ENCODE data around the gene GPD2.

GPD2 gene

DNA sequence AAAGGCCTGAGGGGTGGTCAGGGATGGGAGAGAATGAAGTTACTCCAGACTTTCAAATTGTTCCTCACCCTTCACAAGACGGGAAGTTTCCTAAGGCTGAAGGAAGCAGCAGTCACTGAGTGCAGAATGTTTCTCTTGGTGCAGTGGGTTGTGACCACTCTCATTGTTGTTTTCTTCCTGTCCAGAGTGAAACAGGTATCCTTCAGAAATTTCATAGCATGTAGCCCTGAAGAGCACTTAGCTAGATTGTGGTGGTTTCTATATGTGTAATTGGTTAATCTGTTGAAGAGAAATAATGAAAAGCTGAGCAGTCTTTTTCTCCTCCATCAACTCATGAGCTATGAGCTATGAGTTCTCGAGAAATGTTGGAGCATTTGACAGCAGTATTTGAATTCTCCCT, 96.8 kb downstream of the GPD2 start:
- DNase-seq (ENCODE audit: low read depth) = no peak

DNA sequence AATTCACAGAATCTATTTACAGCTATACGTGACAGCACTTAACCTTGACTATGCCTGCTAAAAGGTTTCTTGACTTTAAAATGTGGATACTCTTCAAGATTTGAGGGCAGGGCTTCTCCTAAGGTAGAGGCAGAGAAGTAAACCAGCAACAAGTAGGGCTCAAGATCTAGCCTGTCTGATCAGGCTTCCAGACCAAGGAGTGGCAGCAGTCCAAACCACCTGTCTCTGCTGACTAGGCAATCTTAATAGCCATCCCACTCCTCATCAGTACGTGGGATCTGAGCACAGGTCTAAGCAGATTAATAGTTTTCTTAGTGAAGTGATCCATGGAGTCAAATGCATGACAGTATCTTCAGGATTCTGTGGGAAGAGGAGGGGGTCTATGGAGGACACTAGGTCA, 100.4 kb downstream of the GPD2 start:
- DNase-seq (ENCODE audit: low read depth) = no peak

DNA sequence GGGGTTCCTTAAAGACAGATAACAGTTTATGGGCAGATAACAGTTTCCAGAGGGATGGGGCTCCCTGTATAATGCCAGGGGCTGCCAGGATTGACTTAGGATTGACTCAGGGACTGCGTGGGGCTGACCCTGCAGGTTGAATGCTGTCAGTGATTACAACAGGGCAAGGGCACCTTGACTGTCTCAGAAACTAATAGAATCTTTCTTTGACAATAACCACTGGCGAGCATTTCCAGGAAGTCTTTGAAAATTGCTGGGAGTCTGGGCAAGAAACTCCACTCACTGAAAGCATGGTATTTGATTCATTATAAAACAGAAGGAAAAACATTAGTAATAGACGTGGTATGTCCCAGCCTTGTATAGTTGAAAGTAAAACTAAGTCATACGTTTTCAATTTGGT, 101.0 kb downstream of the GPD2 start:
- DNase-seq (ENCODE audit: low read depth) = no peak

DNA sequence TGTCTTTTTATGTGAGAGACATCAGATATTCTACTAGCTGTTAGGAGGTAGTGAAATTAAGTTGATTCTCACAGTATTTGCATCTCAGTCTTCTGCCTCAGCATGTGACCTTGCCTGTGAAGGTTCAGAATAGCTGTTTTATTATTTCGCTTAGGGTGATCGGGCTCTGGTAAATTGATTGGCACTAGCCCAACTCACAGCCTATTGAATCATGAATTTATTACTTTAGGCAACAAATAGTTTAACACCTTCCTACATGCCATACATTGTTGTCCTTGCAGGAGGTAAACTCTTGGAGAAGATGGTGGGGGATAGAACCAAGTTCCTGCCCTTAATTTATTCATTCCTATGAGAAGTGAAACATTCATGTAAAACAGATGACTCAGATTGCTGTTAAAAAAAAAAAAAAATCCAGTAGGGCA, 101.9 kb downstream of the GPD2 start:
- DNase-seq (ENCODE audit: low read depth) = no peak

DNA sequence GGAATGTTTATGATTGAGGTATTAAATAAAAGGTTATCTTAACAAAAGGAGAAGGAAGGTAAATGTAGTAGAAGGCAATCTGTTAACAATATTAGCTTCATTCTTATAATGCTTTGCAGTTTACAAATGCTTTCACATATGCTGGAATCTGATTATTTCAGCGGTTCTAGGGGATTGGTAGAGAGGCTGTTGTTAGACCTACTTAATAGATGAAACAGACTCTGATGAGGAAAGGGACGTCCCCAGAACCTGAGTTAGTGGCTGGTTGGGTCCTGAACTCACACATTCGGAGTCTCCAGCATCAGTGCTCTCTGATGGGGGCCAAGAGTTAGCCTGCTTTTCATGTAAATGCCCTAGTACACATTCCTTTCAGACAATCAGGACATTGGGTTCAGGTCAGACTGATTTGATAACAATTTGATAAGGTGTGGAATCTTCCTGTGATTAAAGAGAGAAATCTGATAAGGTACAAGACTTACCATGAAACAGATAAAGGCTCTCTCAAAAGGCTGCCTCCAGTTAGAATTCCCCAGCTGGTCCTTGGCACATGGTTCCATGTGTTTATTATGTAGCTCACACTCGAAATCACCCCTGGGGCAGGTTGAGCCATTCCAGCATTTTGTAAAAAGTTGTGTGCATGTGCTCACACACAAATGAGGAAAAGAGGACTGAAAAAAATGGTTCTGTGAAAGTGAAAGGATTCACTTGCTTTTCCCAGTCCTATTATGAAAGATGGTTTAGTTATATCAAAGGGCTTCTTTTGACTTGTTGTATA, 103.1 kb downstream of the GPD2 start:
- DNase-seq (ENCODE audit: low read depth) = no peak

DNA sequence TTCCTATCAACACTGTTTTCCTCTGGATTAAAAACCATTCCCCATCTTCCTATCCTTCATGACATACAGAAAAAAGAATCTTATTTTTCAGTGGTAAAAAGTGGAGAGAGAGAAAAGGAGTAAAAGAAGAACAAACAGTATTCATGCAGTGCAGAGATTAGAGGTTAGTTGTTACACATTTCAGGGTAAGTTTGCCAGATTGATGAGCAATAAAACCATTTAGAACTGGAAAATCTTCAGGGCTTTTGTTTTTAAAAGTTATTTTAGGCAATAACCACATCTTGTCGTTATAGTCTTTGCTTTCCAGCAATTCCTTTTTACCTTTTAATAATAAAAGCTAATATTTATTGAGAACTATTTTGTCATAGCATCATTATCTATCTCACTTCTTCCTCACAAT, 104.5 kb downstream of the GPD2 start:
- no peak for DNase-seq (ENCODE audit: low read depth)

DNA sequence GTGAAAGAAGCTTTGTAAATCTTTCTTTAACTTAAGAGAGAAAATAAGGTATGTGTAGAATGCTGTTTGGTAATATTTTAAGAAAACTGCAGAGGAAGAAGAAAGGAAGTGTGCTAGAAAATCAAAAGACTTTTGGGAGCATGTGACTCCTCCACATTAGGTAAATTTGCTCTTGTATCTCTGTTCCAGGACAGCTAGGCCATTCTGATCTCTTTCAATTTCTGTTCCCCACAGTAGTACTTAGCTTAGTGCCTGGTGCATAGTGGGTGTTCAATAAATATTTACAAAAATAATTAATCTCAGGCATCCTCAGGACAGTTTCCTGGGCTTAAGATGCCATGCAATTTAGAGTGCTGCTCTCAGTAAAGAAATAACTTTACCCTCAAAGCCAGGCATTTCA, 105.0 kb downstream of the GPD2 start:
- no peak for DNase-seq (ENCODE audit: low read depth)

DNA sequence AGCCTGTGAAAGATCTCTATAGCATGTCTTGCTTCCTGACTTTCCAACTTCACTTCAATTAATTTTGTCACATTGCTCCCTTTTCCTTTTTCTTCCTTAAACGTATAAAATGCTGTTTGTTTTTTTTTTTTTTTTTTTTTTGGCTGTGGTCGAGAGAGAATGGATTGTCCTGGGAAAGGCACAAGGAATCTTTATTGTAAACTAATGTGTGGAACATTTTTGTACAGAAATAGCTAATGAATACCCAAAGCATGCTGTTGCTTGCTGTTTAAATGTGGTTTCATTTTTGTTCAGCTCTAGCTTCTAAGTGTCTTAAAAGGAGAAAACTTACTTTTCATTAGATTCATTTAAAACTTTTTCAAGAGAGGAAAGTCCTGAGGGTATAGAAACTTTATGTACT, 105.5 kb downstream of the GPD2 start:
- no peak for DNase-seq (ENCODE audit: low read depth)

DNA sequence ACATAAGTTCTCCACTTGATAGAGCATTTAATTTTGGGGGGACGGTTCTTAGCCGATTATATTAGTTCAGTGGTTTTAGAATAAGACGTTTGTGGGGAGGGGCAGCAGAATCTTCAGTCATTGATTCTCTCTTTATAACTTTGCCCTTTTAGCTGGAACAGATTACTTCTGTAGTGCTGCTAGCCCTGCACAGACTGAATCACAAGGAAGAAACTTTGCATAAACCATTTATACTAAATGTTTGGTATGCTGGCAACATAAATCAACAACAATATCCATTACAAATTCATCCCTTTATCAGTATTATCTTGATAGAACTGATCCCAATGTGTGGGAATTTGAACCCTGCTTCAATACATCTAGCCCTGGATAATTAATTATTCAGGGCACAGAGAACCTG, 112.2 kb downstream of the GPD2 start:
- no peak for DNase-seq (ENCODE audit: low read depth)

DNA sequence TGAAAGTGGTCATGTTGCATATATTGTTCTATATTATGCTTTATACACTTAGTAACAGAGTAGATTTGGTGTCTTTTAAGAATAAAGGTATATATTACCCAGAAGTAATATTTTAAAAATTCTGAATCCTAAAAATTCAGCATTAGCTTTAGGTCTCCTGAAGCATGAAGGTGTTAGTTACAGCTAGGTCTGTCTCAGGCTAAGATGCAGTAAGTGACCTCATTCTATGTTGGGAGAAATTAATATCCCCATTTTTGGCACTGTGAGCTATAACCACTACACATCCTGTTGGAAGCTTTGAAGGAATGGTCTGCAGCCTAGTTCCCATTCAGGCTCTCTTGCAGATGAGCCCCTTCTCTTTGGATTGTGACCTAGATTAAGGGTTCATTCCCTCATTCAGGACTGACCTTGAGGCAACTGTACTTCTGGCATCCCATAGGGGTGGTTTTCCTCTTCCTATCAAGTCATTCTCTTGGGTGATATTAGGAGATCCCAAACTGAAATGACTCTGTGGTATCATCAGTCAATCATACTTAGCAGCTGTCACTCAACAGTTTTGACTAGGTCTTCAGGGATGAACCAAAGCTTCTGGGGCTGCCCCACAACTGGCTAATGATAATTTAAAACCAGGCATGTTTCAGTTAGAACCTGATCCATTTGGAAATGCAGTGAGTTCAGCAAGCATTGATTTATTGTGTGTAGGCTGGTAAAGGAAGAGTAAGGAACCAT, 117.7 kb downstream of the GPD2 start:
- DNase-seq (ENCODE audit: low read depth) = no peak

DNA sequence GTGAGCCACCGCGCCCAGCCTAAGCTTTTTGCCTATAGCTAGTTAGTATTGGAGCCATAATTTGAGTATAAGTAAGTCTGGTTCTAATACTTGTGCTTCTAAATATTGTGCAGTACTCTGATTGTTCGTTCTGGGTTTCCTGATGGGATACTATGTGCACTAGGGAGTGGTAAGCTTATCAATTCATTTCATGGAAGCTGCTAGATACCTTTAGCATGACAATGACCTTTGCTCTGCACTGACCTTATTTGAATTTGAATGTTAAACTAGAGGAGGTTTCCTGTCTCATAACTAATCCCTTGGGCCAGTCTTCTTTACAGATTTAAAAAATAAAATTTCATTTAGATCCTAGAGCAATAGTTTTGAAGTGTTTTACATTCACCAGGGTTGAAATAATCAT, 125.1 kb downstream of the GPD2 start:
- no peak for DNase-seq (ENCODE audit: low read depth)

DNA sequence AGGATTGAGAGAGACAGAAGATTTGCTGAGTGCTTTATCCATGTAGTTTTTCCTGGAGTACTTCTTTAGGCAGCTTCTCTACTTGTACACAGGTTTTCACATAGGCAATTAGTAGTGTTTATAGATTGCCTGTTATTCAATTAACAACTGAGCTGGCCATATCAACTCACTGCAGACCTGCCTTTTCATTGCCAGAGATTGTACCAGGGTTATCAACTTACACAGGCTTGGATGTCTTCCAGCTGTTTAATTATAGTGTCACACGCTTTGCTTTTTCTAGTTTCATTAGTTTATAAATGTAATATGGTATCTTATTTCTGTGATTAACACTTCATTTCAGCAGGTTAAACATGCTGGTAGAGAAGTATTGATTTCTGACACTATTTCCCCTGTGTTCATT, 125.9 kb downstream of the GPD2 start:
- no peak for DNase-seq (ENCODE audit: low read depth)

DNA sequence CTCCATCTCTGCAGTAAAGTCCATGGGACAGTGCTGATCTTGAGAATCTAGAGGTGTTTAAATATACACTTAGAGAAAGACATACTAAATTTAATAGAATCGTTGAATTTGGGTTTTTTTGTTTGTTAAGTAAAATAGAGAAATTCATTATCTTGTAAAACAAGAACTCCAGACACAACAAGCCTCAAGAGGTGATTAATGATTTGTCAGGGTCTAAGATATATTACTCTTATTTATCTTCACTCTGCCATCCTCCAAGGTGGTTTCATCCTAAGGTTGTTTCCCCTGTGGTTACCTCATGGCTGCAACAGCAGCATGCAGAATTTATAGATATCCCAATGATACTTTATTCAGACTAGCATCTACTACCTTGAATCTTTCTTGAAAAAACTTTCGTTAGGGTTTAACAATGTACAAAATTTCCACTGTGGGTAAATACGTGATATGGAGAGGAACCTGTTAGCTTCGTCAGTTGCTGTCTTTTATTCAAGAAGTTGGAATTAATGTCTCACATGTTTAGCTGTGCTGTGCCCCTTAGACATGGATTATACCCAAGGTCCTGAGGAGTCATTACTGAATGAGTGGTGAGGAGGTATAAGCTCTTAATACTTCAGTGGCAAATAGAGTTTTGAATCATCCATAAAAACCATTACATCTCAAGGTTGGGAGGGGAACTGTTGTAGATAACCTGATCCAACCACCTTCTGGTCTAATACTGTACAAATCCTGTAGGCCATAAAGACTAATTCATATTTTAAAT, 128.0 kb downstream of the GPD2 start:
- DNase-seq (ENCODE audit: low read depth) = no peak

DNA sequence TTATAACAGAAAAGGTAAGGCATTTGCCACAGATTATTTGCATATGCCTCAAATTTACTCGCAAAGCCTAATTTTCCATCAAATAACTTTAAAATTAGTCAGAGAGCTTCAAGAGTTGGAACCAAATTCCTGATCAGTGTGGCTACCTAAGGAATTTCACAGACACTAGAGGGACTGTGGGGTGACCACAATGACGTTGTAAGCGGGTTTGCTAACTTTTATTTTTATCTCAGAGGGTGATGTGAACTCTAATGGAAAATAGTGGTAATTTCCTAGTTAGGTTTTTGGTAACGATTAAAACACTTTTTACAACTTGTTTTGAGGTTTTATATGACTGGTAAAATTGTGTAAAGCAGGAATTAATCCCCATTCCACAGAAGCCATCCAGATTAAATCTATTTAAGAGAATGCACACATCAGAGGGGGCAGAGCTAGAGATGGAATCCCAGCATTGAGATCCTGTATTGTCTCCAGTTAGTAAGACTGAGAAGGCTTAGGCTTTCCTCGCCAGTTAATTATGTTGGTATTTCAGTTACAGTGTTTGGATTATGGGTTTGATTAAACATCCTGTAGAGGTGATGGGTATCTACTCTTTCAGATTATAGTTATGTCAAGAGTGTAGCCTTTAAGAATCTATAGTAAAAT, 129.0 kb downstream of the GPD2 start:
- no peak for DNase-seq (ENCODE audit: low read depth)

DNA sequence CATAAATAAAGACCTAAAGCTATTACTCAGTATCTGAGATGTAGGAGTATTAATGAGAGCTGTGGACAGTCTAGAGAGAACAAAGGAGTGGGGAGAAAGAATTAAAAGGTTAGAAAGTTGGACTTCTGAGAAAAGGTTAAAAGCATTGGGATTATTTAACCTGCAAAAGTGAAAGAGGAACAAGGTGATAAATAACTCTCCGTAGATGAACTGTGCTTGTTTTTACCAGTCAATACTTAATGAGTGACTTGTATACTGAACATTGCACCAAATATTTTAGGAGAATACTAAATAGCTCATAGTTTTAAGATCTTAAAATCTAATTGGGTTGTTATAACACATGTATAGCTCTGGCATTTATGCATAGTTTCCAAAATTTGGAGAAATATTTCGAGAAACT, 137.5 kb downstream of the GPD2 start:
- no peak for DNase-seq (ENCODE audit: low read depth)

DNA sequence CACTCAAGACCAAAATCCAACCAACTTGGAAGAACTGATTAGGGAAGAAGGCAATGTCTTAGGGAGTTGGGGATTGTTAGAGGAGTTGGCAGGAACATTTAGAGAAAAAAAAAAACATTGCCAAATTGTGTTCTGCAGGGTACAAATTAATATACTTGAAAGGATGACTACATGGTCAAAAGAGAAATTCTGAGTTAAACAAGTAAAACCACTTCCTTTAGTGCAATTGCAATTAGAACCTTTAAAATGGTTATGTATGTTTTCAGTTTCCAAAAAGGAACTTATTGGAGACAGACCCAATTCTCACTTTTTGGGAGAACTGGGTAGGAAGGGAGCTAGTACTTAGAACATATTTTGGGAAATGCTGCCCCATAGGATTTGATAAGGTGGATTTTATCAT, 137.9 kb downstream of the GPD2 start:
- DNase-seq (ENCODE audit: low read depth) = no peak

DNA sequence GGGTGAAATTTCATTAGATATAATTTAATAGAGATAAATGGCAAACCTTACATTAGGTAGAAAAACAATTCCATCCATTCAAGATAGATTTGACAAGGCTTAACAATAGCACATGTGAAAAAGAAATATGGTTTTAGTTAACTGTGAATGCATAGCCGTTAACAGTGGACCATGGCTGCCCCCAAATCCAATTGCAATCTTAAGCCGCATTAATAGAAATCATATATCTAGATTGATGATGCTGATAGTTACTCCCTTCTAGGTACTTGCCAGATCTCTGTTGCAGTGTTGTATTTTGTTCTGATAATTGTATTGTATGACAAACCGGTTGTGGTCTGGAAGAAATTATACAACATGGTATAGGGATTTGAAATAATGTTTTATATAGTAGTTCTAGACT, 139.8 kb downstream of the GPD2 start:
- DNase-seq (ENCODE audit: low read depth) = no peak

DNA sequence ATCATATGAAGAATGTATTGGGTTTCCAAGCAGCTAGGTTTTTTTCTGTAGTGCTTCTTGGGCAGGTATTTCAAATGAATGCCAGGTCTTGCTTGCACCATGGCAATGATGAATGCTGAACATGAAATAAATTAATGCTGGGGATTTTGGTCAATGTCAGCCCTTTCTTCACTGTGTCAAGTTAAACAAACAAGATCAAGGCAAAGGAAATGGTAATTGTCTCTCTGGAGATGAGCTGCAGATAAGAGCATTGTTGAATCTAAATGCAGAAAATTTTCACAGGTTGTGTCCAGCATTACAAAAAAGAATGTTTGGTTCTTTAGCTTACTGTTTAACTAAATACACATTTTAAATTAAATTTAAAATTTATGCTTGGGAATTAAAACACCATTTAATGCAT, 144.3 kb downstream of the GPD2 start:
- no peak for DNase-seq (ENCODE audit: low read depth)

DNA sequence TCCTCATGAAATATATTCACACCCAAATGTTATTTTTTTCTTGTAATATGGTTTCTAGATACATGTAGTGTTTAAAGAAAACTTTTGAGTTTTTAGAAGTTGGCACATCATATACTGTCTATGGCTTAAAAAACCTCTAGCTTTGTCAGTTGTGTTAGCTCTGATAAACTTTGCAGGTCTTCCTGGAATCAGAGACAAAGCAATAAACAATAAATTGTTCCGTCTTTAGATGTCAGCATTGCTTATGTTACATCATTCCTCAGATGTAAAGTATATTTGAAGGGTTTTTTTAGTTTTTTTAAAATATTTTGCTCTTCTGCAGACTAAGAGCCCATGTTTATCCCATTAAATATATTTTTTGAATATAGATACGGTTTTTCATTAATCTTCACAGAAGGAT, 145.1 kb downstream of the GPD2 start:
- no peak for DNase-seq (ENCODE audit: low read depth)

DNA sequence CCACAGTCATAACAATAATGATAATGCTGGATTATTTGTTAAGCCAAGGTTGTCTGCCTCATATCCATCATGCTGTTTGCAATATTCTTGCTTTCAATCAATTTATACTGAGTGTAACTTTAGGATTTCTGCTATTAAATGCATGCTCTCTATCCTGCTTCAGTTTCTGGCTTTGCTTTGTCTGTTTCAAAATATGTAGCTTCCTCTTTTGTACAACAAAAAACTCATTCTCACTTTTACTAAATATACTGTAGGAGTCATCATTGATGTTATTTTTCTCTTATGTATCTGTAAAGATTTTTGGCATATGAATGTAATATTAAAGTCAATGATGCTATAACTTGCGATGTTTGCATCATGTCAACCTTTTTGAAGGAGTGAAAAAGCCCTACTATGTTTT, 149.3 kb downstream of the GPD2 start:
- DNase-seq (ENCODE audit: low read depth) = no peak

DNA sequence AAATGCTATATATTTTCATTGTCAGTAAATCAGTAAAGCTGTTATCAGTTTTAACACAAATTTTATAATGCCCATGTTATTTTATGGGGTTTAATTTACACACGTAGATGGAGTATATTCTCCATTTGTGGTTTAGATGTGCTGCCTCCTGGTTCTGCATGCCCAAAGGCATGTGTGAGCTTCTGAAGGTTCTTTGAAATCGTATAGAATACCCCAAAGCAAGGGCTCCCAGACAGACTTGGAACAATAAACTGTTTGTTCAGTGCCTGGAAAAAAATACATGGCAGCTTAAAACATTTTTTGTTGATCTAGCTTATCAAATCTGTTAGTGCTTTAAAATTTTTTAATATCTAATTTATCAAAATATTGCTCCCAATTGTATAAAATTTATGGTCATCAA, 150.4 kb downstream of the GPD2 start:
- no peak for DNase-seq (ENCODE audit: low read depth)

DNA sequence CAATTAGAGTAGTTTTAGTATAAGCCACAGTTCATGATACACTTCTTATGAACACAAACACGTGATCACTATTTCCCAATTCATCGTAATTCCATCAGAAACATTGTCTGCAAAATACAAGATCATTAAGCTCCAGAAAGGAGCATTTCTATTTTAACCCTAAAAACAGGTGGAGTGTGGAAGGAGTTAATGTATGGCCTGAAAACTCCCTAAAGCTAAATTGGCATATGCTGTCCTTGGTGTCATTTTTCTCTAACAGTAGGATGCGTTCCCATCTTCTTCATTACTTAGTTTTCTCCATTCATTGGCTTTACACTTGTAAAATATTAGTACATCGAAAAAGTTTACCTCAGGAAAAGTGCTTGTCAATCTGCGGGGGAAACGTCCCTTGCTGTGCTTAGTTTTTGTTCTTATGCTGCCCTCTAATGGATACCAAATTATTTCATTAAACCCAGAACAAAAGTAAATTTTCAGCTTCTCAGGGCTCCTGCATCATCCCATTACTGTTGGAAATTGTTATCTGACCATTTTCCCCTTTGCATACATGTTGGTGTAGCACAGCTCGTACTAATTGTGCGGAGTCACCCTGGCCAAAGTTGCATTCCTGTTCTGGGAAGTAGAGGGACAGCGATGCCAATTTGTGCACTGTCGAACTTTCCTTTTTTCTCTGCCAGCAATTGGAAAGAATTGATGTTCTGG, 153.4 kb downstream of the GPD2 start:
- DNase-seq (ENCODE audit: low read depth) = no peak

Data from stimulated activated CD8-positive, alpha-beta memory T cell treated with anti-CD3 and anti-CD28 coated beads, Interleukin-15, amount 100 ng/mL, for 1 hour (primary cell).